Uterus (tissue), 2 donors: ENCODE measurements around the gene LGI2.

Experiments used
- POLR2A ChIP-seq, 2 donors: fragments of 450-650 bp; IDR thresholded peaks; one replicate each; pipeline ENCODE4 v1.6.1; 2016; ENCODE audit warnings: antibody characterized with exemption in 2 of 2, mild to moderate bottlenecking in 1 of 2, moderate library complexity in 1 of 2
- TF ChIP-seq, protein P1 (sequence below), 4 experiments: fragments of 200-600 bp in 2 of 4; fragments of 450-650 bp in 2 of 4; sonication (generic) in 2 of 4; IDR thresholded peaks; one replicate each; pipeline ENCODE4 v1.5.1; 2016 to 2019; ENCODE audit warnings: antibody characterized with exemption in 4 of 4, mild to moderate bottlenecking in 2 of 4, moderate library complexity in 1 of 4

DNA sequence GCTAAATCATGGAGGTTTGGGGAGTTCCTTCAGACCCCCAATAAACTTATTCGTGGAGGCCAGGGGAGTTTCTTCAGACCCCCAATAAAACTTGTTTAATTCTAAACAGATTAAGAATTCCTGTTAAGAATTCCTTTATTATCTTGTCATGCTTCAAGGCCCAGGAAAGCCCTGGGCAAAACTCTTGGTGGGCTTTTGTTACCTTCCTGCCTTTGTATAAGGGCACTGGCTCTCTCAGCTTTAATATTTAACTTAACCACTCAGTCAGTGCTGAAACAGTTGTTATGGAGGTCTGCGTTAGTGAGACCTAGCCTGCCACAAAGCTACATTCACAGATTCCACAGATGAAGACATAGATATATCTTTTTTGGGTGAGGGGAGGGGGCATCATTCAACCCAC lies 29.0 kb upstream of the LGI2 start:
- TF ChIP-seq, protein P1, sequence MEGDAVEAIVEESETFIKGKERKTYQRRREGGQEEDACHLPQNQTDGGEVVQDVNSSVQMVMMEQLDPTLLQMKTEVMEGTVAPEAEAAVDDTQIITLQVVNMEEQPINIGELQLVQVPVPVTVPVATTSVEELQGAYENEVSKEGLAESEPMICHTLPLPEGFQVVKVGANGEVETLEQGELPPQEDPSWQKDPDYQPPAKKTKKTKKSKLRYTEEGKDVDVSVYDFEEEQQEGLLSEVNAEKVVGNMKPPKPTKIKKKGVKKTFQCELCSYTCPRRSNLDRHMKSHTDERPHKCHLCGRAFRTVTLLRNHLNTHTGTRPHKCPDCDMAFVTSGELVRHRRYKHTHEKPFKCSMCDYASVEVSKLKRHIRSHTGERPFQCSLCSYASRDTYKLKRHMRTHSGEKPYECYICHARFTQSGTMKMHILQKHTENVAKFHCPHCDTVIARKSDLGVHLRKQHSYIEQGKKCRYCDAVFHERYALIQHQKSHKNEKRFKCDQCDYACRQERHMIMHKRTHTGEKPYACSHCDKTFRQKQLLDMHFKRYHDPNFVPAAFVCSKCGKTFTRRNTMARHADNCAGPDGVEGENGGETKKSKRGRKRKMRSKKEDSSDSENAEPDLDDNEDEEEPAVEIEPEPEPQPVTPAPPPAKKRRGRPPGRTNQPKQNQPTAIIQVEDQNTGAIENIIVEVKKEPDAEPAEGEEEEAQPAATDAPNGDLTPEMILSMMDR (IDR thresholded peaks at IDR 0.05), result no peak
- no peak for TF ChIP-seq POLR2A (IDR thresholded peaks at IDR 0.05)
